ENCODE measurements around the gene CNKSR2. TPM values are rescaled to one million over a fixed set of nuclear protein-coding genes. Genes with fewer than 3 reads are reported as not detected.

CNKSR2 gene
- total and polyA plus RNA-seq, 10 of the 15 experiments (the other 5 are each of a cell fraction or from before 2014, with no cell fraction given): 0.02 to 0.69 (median 0.18) TPM; not detected in 4

GRCh38 chrX:21412029-21412428 lies 37.8 kb downstream of the CNKSR2 start (continued):
- no peak for TF ChIP-seq USF2 (IDR thresholded peaks at IDR 0.05; ENCODE audit: borderline replicate concordance, low read depth, low read length)
- TF ChIP-seq, protein P1, sequence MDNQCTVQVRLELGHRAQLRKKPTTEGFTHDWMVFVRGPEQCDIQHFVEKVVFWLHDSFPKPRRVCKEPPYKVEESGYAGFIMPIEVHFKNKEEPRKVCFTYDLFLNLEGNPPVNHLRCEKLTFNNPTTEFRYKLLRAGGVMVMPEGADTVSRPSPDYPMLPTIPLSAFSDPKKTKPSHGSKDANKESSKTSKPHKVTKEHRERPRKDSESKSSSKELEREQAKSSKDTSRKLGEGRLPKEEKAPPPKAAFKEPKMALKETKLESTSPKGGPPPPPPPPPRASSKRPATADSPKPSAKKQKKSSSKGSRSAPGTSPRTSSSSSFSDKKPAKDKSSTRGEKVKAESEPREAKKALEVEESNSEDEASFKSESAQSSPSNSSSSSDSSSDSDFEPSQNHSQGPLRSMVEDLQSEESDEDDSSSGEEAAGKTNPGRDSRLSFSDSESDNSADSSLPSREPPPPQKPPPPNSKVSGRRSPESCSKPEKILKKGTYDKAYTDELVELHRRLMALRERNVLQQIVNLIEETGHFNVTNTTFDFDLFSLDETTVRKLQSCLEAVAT (IDR thresholded peaks at IDR 0.05): no peak
- TF ChIP-seq ZSCAN29 (IDR thresholded peaks at IDR 0.05): no peak
- TF ChIP-seq ZNF622 (IDR thresholded peaks at IDR 0.05): no peak
- no peak for TF ChIP-seq FOXK2 (IDR thresholded peaks at IDR 0.05)
- no peak for TF ChIP-seq ZBED1 (IDR thresholded peaks at IDR 0.05; ENCODE audit: borderline replicate concordance)
- TF ChIP-seq LARP7 (IDR thresholded peaks at IDR 0.05): no peak
- no peak for TF ChIP-seq TCF3 (IDR thresholded peaks at IDR 0.05; ENCODE audit: borderline replicate concordance, insufficient read depth, low read depth, low read length)
- TF ChIP-seq PML (IDR thresholded peaks at IDR 0.05; ENCODE audit: low read length): no peak
- no peak for TF ChIP-seq HDGF (IDR thresholded peaks at IDR 0.05)
- TF ChIP-seq SUZ12 (IDR thresholded peaks at IDR 0.05; ENCODE audit: unreplicated experiment): no peak
- no peak for TF ChIP-seq ESRRA (IDR thresholded peaks at IDR 0.05; ENCODE audit: low read length)

- ChIA-PET POLR2A (no interaction called here), RAD21 (ENCODE audit: unreplicated experiment) (no interaction called here), SMC1A (ENCODE audit: uncharacterized antibody, unreplicated experiment) (no interaction called here), CTCF (no interaction called here)
- Histone ChIP-seq H3K9me3 (replicated peaks; ENCODE audit: control insufficient read depth, insufficient read depth, low read length) (no peaks in the 10 kb centered on the region), H3K4me2 (ENCODE audit: control insufficient read depth, insufficient read depth) (no peak overlapping the region), H3K9ac (ENCODE audit: control insufficient read depth, insufficient read depth, low read length) (no peak overlapping the region), H3K27me3 (replicated peaks in 1 of 2; ENCODE audit: control insufficient read depth in 2 of 2, insufficient read depth in 2 of 2, low read length in 1 of 2) (no peaks in the 10 kb centered on the region), H3K79me2 (ENCODE audit: control insufficient read depth, insufficient read depth, low read length) (no peaks in the 10 kb centered on the region), H2AFZ (ENCODE audit: control insufficient read depth, low read depth, low read length) (no peak overlapping the region), H4K20me1 (ENCODE audit: control insufficient read depth, insufficient read depth) (no peaks in the 10 kb centered on the region), H3K27ac (ENCODE audit: control insufficient read depth, insufficient read depth) (no peak overlapping the region), H3K4me1 (ENCODE audit: control insufficient read depth, insufficient read depth, low read length) (no peaks in the 10 kb centered on the region), H3K4me3 (no peak overlapping the region), H3K36me3 (ENCODE audit: control insufficient read depth in 2 of 2, insufficient read depth in 2 of 2, low read length in 1 of 2) (no peaks in the 10 kb centered on the region)
- 0% methylated on average over 3 of the region's 3 CpGs for WGBS (ENCODE audit: insufficient coverage, insufficient replicate concordance, low lambda C conversion rate, missing lambda C conversion rate)
- no TSS peak for BruUV-seq (replicated peaks)
- ATAC-seq (no peak), DNase-seq (ENCODE audit: low read depth, low spot score) (no peak), FAIRE-seq (no peak)
- intact Hi-C loops (cut with micrococcal nuclease; ENCODE audit: unreplicated experiment) (no loop called here), in situ Hi-C loops (cut with MboI) (no loop called here)
- TF ChIP-seq TCF12 (IDR thresholded peaks at IDR 0.05; ENCODE audit: low read depth, low read length): no peak
- no peak for TF ChIP-seq NR2C1 (IDR thresholded peaks at IDR 0.05)
- no peak for TF ChIP-seq WRNIP1 (IDR thresholded peaks at IDR 0.05; ENCODE audit: borderline replicate concordance, low read depth, low read length)
- TF ChIP-seq TCF7 (IDR thresholded peaks at IDR 0.05; ENCODE audit: borderline replicate concordance): no peak
- no peak for TF ChIP-seq ATF7 (IDR thresholded peaks at IDR 0.05; ENCODE audit: low read depth)
- TF ChIP-seq, protein P1 (IDR thresholded peaks at IDR 0.05): no peak
- no peak for TF ChIP-seq MXI1 (IDR thresholded peaks at IDR 0.05; ENCODE audit: low read depth, low read length)
- TF ChIP-seq NRF1 (conservative IDR thresholded peaks at IDR 0.05; ENCODE audit: low read depth, low read length): no peak
- no peak for TF ChIP-seq FOXK2 (IDR thresholded peaks at IDR 0.05)
- TF ChIP-seq FOXM1 (IDR thresholded peaks at IDR 0.05; ENCODE audit: low read depth, low read length): no peak
- TF ChIP-seq RUNX3 (IDR thresholded peaks at IDR 0.05; ENCODE audit: low read length): no peak
- TF ChIP-seq, protein P2, sequence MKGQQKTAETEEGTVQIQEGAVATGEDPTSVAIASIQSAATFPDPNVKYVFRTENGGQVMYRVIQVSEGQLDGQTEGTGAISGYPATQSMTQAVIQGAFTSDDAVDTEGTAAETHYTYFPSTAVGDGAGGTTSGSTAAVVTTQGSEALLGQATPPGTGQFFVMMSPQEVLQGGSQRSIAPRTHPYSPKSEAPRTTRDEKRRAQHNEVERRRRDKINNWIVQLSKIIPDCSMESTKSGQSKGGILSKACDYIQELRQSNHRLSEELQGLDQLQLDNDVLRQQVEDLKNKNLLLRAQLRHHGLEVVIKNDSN (IDR thresholded peaks at IDR 0.05; ENCODE audit: borderline replicate concordance, extremely low read length, insufficient read depth, low read depth, low read length): no peak
- TF ChIP-seq TARDBP (IDR thresholded peaks at IDR 0.05; ENCODE audit: borderline replicate concordance): no peak
These were observed 38.7 kb downstream of the CNKSR2 start for GRCh38 chrX:21412883-21413282.

Measured in GM12878 (cell line).